HT1080 (cell line): ENCODE measurements around the gene MPV17. TPM values are rescaled to one million over a fixed set of nuclear protein-coding genes. Genes with fewer than 3 reads are reported as not detected.
A peak's percentile ranks its signal among the peaks of the same experiment; 100 is the strongest.
"Not testable (repeated sequence)": the region's sequence is repeated elsewhere in the genome, so short reads cannot be mapped to it uniquely, and the experiment has no call there.

Experiments used
- DNase-seq: peaks from one replicate; pipeline ENCODE4 v3.0.0-alpha.2; 2015; ENCODE audit warnings: low read depth
- total RNA-seq: library from RNA; depleted of rRNA; stranded (reverse); fragments of >200 nt; shearing (Covaris generic); gene quantifications from 2 replicates; pipeline ENCODE4 v1.2.3, GENCODE V29; 2014

MPV17 gene
- total RNA-seq, 1 experiment from 2014 or later, result 80.7 TPM

GRCh38 chr2:27323596-27324285 is 844 bp upstream of the MPV17 start:
- no peak for DNase-seq

- peak; percentile 34 for DNase-seq
Observed at GRCh38 chr2:27322301-27322765, 564 bp downstream of the MPV17 start.

- peak; percentile 99 for DNase-seq
Observed at GRCh38 chr2:27320958-27321543, 1.8 kb downstream of the MPV17 start.

GRCh38 chr2:27319839-27320238 is 3.1 kb downstream of the MPV17 start:
- DNase-seq, result not testable (repeated sequence)

GRCh38 chr2:27316655-27317412 is 6.1 kb downstream of the MPV17 start:
- no peak for DNase-seq

GRCh38 chr2:27315122-27315521 is 7.8 kb downstream of the MPV17 start:
- DNase-seq, result no peak

- no peak for DNase-seq
Observed at GRCh38 chr2:27314709-27315108, 8.2 kb downstream of the MPV17 start.

- DNase-seq, result no peak
Observed at GRCh38 chr2:27313882-27314645, 8.8 kb downstream of the MPV17 start.

- no peak for DNase-seq
Observed at GRCh38 chr2:27312152-27312551, 10.7 kb downstream of the MPV17 start.

GRCh38 chr2:27309651-27310050 is 13.2 kb downstream of the MPV17 start:
- DNase-seq, result no peak

GRCh38 chr2:27308359-27308881 is 14.5 kb downstream of the MPV17 start, which contains the start of gene UCN:
Gene UCN, minus strand, starts transcription at chr2:27308445. Its CDS starts 550 bp downstream, at chr2:27307895.
- DNase-seq, result no peak

GRCh38 chr2:27307545-27308358 is 15.1 kb downstream of the MPV17 start:
- DNase-seq, result no peak

- DNase-seq, result no peak
Observed at GRCh38 chr2:27307287-27307544, 15.7 kb downstream of the MPV17 start.

GRCh38 chr2:27306573-27307286 is 16.2 kb downstream of the MPV17 start:
- DNase-seq, result no peak

GRCh38 chr2:27306136-27306535 is 16.8 kb downstream of the MPV17 start:
- DNase-seq, result no peak

- DNase-seq, result no peak
Observed at GRCh38 chr2:27305516-27305915, 17.4 kb downstream of the MPV17 start.

GRCh38 chr2:27304488-27305240 is 18.2 kb downstream of the MPV17 start:
- no peak for DNase-seq

GRCh38 chr2:27303093-27304025 is 19.5 kb downstream of the MPV17 start:
- peak; percentile 73 for DNase-seq
